Kidney capillary endothelial cell (primary cell): Measurements from ENCODE around the gene CDRT15L2.
"Not testable (repeated sequence)": the region's sequence is repeated elsewhere in the genome, so short reads cannot be mapped to it uniquely, and the experiment has no call there.

Experiments used
- DNase-seq: peaks from one replicate; pipeline ENCODE4 v3.0.0-alpha.2; 2018; ENCODE audit warnings: low spot score

The CDRT15L2 gene

GRCh38 chr17:20575071-20575470 lies 4.5 kb upstream of the CDRT15L2 start:
- DNase-seq, result not testable (repeated sequence)

GRCh38 chr17:20583891-20584577 lies 4.5 kb downstream of the CDRT15L2 start:
- not testable (repeated sequence) for DNase-seq

GRCh38 chr17:20588744-20589453 lies 9.4 kb downstream of the CDRT15L2 start:
- not testable (repeated sequence) for DNase-seq

- DNase-seq, result not testable (repeated sequence)
Measured at GRCh38 chr17:20589454-20589810, 9.9 kb downstream of the CDRT15L2 start.

- not testable (repeated sequence) for DNase-seq
Measured at GRCh38 chr17:20591040-20591439, 11.5 kb downstream of the CDRT15L2 start.

- not testable (repeated sequence) for DNase-seq
Measured at GRCh38 chr17:20605568-20605967, 26.0 kb downstream of the CDRT15L2 start.

- not testable (repeated sequence) for DNase-seq
Measured at GRCh38 chr17:20609490-20609889, 30.0 kb downstream of the CDRT15L2 start.

GRCh38 chr17:20611309-20611708 lies 31.8 kb downstream of the CDRT15L2 start:
- DNase-seq, result no peak

- DNase-seq, result no peak
Measured at GRCh38 chr17:20612635-20613034, 33.1 kb downstream of the CDRT15L2 start.

GRCh38 chr17:20613248-20613647 lies 33.7 kb downstream of the CDRT15L2 start:
- DNase-seq, result no peak

GRCh38 chr17:20613905-20614304 lies 34.4 kb downstream of the CDRT15L2 start:
- DNase-seq, result no peak

- not testable (repeated sequence) for DNase-seq
Measured at GRCh38 chr17:20615461-20615860, 35.9 kb downstream of the CDRT15L2 start.
